Measurements from ENCODE around the gene PRKG1. TPM values are rescaled to one million over a fixed set of nuclear protein-coding genes. Genes with fewer than 3 reads are reported as not detected.

Gene PRKG1
- polyA plus RNA-seq, 3 donors, result not detected

GRCh38 chr10:51808187-51808586 is 733.9 kb downstream of the PRKG1 start:
- peaks cover 0 to 3% (median 0%) of the 10 kb centered on the region in 7 donors for H3K9me3 Mint-ChIP-seq
- no peaks in the 10 kb centered on the region for H3K4me1 Mint-ChIP-seq
- no peak overlapping the region for H3K9ac ChIP-seq (ENCODE audit: insufficient read depth, low read length, poor library complexity, severe bottlenecking)
- no peaks in the 10 kb centered on the region for H3K27me3 ChIP-seq (ENCODE audit: control insufficient read depth in 2 of 2, insufficient read depth in 2 of 2, low read length in 2 of 2)
- H3K4me2 ChIP-seq (replicated peaks; ENCODE audit: extremely low read depth, low read length, poor library complexity, severe bottlenecking), result no peak overlapping the region
- H3K27me3 Mint-ChIP-seq (ENCODE audit: low read depth in 3 of 3), result no peaks in the 10 kb centered on the region
- H3K9me3 ChIP-seq (replicated peaks in 1 of 2; ENCODE audit: control insufficient read depth in 1 of 2, insufficient read depth in 1 of 2, low read length in 2 of 2), result no peaks in the 10 kb centered on the region
- no peaks in the 10 kb centered on the region for H3K4me1 ChIP-seq (ENCODE audit: control insufficient read depth in 1 of 2, insufficient read depth in 2 of 2, low read length in 2 of 2)
- no peak overlapping the region for H2AFZ ChIP-seq (ENCODE audit: insufficient read depth, low read depth, low read length, poor library complexity, severe bottlenecking)
- H3K79me2 ChIP-seq (ENCODE audit: insufficient read depth, low read length), result no peaks in the 10 kb centered on the region
- no peak for DNase-seq
- H3K4me3 ChIP-seq (replicated peaks in 1 of 3; ENCODE audit: low read depth in 2 of 3, low read length in 3 of 3), result no peak overlapping the region
- H3K27ac Mint-ChIP-seq, result no peak overlapping the region
- H3K27ac ChIP-seq (ENCODE audit: low read depth in 1 of 2, low read length in 2 of 2), result no peak overlapping the region
- intact Hi-C loops (cut with micrococcal nuclease), result no loop called here
- H3K4me3 Mint-ChIP-seq, result no peak overlapping the region
- no peaks in the 10 kb centered on the region for H3K36me3 ChIP-seq (replicated peaks in 1 of 2; ENCODE audit: control insufficient read depth in 1 of 2, insufficient read depth in 2 of 2, low read length in 2 of 2)
- H3K36me3 Mint-ChIP-seq, result no peaks in the 10 kb centered on the region
- 93% methylated on average over 3 of the region's 3 CpGs for WGBS (ENCODE audit: insufficient coverage)
- H4K20me1 ChIP-seq (ENCODE audit: insufficient read depth, low read length), result no peaks in the 10 kb centered on the region
- no peak for TF ChIP-seq CTCF (IDR thresholded peaks at IDR 0.05)

- Mint-ChIP-seq H3K27ac (no peak overlapping the region), H3K9me3 (peaks cover 0 to 6% (median 2%) of the 10 kb centered on the region in 7 donors), H3K27me3 (ENCODE audit: low read depth in 3 of 3) (peaks cover 0 to 2% (median 2%) of the 10 kb centered on the region in 3 donors), H3K4me3 (no peak overlapping the region), H3K36me3 (no peaks in the 10 kb centered on the region), H3K4me1 (no peaks in the 10 kb centered on the region)
- H3K36me3 ChIP-seq (replicated peaks in 1 of 2; ENCODE audit: control insufficient read depth in 1 of 2, insufficient read depth in 2 of 2, low read length in 2 of 2), result no peaks in the 10 kb centered on the region
- no peak overlapping the region for H2AFZ ChIP-seq (ENCODE audit: insufficient read depth, low read depth, low read length, poor library complexity, severe bottlenecking)
- no peaks in the 10 kb centered on the region for H3K27me3 ChIP-seq (ENCODE audit: control insufficient read depth in 2 of 2, insufficient read depth in 2 of 2, low read length in 2 of 2)
- no peak overlapping the region for H3K27ac ChIP-seq (ENCODE audit: low read depth in 1 of 2, low read length in 2 of 2)
- no peak overlapping the region for H3K9ac ChIP-seq (ENCODE audit: insufficient read depth, low read length, poor library complexity, severe bottlenecking)
- intact Hi-C loops (cut with micrococcal nuclease), result no loop called here
- no peak overlapping the region for H3K4me3 ChIP-seq (replicated peaks in 1 of 3; ENCODE audit: low read depth in 2 of 3, low read length in 3 of 3)
- WGBS (ENCODE audit: insufficient coverage), result no CpG with 5 or more reads among the region's 2 CpGs
- no peak for DNase-seq
- no peak for TF ChIP-seq CTCF (IDR thresholded peaks at IDR 0.05)
- no peaks in the 10 kb centered on the region for H3K4me1 ChIP-seq (ENCODE audit: control insufficient read depth in 1 of 2, insufficient read depth in 2 of 2, low read length in 2 of 2)
- no peaks in the 10 kb centered on the region for H4K20me1 ChIP-seq (ENCODE audit: insufficient read depth, low read length)
- H3K9me3 ChIP-seq (replicated peaks in 1 of 2; ENCODE audit: control insufficient read depth in 1 of 2, insufficient read depth in 1 of 2, low read length in 2 of 2), result no peaks in the 10 kb centered on the region
- H3K79me2 ChIP-seq (ENCODE audit: insufficient read depth, low read length), result no peaks in the 10 kb centered on the region
- no peak overlapping the region for H3K4me2 ChIP-seq (replicated peaks; ENCODE audit: extremely low read depth, low read length, poor library complexity, severe bottlenecking)
These were observed 741.4 kb downstream of the PRKG1 start for GRCh38 chr10:51815723-51816122.
